ENCODE data around the gene TMEM39B. TPM values are rescaled to one million over a fixed set of nuclear protein-coding genes. Genes with fewer than 3 reads are reported as not detected.
"Not testable (repeated sequence)": the region's sequence is repeated elsewhere in the genome, so short reads cannot be mapped to it uniquely, and the experiment has no call there.

Gene TMEM39B
- total RNA-seq, 1 experiment from 2014 or later, result 22.8 TPM

DNA sequence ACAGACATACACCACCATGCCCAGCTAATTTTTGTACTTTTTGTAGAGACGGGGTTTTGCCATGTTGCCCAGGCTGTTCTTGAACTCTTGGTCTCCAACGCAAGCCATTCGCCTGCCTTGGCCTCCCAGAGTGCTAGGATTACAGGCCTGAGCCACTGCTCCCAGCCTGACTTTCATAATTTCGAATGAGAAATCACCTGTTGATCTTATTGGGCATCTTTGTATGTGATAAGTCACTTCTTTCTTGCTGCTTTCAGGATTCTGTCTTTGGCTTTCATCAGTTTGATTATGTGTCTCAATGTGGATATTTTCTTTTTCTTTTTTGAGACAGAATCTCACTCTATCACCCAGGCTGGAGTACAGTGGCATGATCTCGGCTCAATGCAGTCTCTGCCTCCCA is 75.1 kb downstream of the TMEM39B start:
- H4K20me1 ChIP-seq (ENCODE audit: insufficient read depth); intact Hi-C loops (cut with micrococcal nuclease); CTCF ChIA-PET; H3K27ac ChIP-seq (ENCODE audit: low read depth, low read length); H3K4me3 ChIP-seq (replicated peaks in 1 of 2; ENCODE audit: low read depth in 1 of 2, low read length in 2 of 2); BruUV-seq (replicated peaks); H3K27me3 ChIP-seq (ENCODE audit: insufficient read depth, low read length); RAD21 ChIA-PET (ENCODE audit: low non-redundant PET in 1 of 2, low total read pairs in 2 of 2, uncharacterized antibody in 2 of 2, unreplicated experiment in 2 of 2); H3K9me3 ChIP-seq (ENCODE audit: control insufficient read depth in 1 of 2, insufficient read depth in 1 of 2, low read depth in 1 of 2, low read length in 2 of 2); H3K9me2 ChIP-seq (ENCODE audit: insufficient read depth); H3K36me3 ChIP-seq (ENCODE audit: control insufficient read depth in 1 of 2, insufficient read depth in 2 of 2, low read length in 2 of 2); ATAC-seq; H2AFZ ChIP-seq (ENCODE audit: low read depth, low read length, poor library complexity, severe bottlenecking); H3K4me2 ChIP-seq (ENCODE audit: low read length); H3K9ac ChIP-seq (ENCODE audit: low read length); DNase-seq (ENCODE audit: low read depth, low spot score); H3K4me1 ChIP-seq (ENCODE audit: control insufficient read depth in 1 of 2, insufficient read depth in 2 of 2, low read length in 2 of 2): not testable (repeated sequence)
- TF ChIP-seq CBX3 (IDR thresholded peaks at IDR 0.05; ENCODE audit: low read depth), result peak; percentile 23; the same call in 1 of the 2 replicates
- POLR2A ChIA-PET, result interaction anchor here (0.8 to 1.0 kb wide), 2 partner anchors 9 to 94 kb away, joined by 3 to 6 read pairs; no protein-coding TSS in a partner anchor
- peaks cover 96% of the 10 kb centered on the region for H3K79me2 ChIP-seq (ENCODE audit: insufficient read depth, low read length)

DNA sequence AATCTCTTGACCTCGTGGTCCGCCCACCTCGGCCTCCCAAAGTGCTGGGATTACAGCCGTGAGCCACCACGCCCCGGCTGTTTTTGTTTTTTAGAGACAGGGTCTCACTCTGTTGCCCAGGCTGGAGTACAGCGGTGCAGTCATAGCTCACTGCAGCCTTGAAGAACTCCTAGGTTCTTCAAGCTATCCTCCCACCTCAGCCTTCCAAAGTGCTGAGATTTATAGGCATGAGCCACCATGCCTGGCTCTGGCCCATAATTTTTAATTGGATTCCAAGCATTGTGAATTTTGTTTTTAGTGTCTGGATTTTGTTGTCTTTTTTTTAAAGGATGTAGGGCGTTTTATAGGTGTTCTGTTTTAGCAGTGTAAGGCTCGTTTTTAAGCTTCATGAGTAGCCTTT is 78.1 kb downstream of the TMEM39B start:
- Histone ChIP-seq H3K36me3 (ENCODE audit: control insufficient read depth in 1 of 2, insufficient read depth in 2 of 2, low read length in 2 of 2) (peaks cover 0 to 2% of the 10 kb centered on the region in 2 experiments; a peak in 1 of 4 replicates), H3K27ac (ENCODE audit: low read depth, low read length) (no peak overlapping the region), H3K4me2 (ENCODE audit: low read length) (no peak overlapping the region), H4K20me1 (ENCODE audit: insufficient read depth) (peaks cover 1% of the 10 kb centered on the region; the same call in 1 of the 2 replicates), H3K4me3 (replicated peaks in 1 of 2; ENCODE audit: low read depth in 1 of 2, low read length in 2 of 2) (no peak overlapping the region), H3K27me3 (ENCODE audit: insufficient read depth, low read length) (no peaks in the 10 kb centered on the region), H3K4me1 (ENCODE audit: control insufficient read depth in 1 of 2, insufficient read depth in 2 of 2, low read length in 2 of 2) (peaks cover 0 to 3% of the 10 kb centered on the region in 2 experiments; a peak in 2 of 4 replicates), H2AFZ (ENCODE audit: low read depth, low read length, poor library complexity, severe bottlenecking) (no peak overlapping the region), H3K9me2 (ENCODE audit: insufficient read depth) (no peaks in the 10 kb centered on the region), H3K9ac (ENCODE audit: low read length) (no peak overlapping the region), H3K9me3 (ENCODE audit: control insufficient read depth in 1 of 2, insufficient read depth in 1 of 2, low read depth in 1 of 2, low read length in 2 of 2) (no peaks in the 10 kb centered on the region), H3K79me2 (ENCODE audit: insufficient read depth, low read length) (peaks cover 81% of the 10 kb centered on the region)
- CTCF ChIA-PET, result no interaction called here
- POLR2A ChIA-PET, result no interaction called here
- TF ChIP-seq CEBPB (IDR thresholded peaks at IDR 0.05; ENCODE audit: low read depth) (no peak), SIN3A (IDR thresholded peaks at IDR 0.05; ENCODE audit: low read depth) (no peak), EZH2 (IDR thresholded peaks at IDR 0.05) (no peak), POLR2A (IDR thresholded peaks at IDR 0.05; ENCODE audit: borderline replicate concordance, extremely low read depth, insufficient read depth, insufficient read length) (no peak), SRF (IDR thresholded peaks at IDR 0.05; ENCODE audit: low read depth) (no peak)
- intact Hi-C loops (cut with micrococcal nuclease), result no loop called here
- RAD21 ChIA-PET (ENCODE audit: low non-redundant PET in 1 of 2, low total read pairs in 2 of 2, uncharacterized antibody in 2 of 2, unreplicated experiment in 2 of 2), result interaction anchor here in 1 of 2 experiments (0.6 kb wide), 1 partner anchor 106 kb away, joined by 3 read pairs; no protein-coding TSS in a partner anchor
- ATAC-seq, result no peak
- DNase-seq (ENCODE audit: low read depth, low spot score), result no peak
- BruUV-seq (replicated peaks), result no TSS peak

Measured in HCT116 (cell line).